Amniotic stem cell (primary cell): ENCODE results near the gene USP1.

Experiments used
- DNase-seq: peaks from one replicate; lab custom pipeline; 2025; lab: John Stamatoyannopoulos, UW

USP1 gene

DNA sequence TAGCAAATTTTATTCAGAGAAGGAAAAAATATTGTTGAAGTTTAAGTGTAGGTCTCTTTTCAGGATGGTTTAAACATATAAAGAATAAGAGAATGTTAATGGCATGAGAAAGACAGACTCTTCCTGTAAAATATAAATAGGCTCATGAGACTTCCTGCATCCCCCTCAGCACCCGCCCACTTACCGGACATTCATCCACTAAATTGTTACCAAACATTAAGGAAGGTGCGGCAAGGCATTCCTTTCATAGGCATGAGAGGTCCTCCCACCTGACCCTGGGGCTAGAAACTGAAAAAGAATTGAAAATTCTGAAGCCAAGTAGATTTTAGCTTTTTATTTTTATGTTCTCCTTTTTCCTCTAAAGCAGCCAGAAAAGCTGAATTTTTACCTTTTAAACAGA, 10.6 kb upstream of the USP1 start:
- DNase-seq, result no peak

DNA sequence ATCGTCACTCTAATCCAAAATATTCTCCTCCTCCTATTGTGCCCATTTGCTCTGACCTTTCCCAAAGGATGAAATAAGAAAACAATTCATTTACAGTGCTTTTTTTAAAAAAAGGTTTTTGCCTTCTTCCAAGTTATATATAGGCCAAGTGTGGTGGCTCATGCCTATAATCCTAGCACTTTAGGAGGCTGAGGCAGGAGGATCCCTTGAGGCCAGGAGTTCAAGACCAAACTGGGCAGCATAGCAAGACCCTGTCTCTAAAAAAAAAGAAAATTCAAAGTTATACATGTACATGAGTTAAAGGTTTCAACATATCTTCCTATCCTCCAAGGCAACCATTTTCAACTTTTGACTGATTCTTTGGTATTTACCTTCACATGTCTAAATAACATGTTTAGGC, 10.1 kb upstream of the USP1 start:
- DNase-seq, result no peak

DNA sequence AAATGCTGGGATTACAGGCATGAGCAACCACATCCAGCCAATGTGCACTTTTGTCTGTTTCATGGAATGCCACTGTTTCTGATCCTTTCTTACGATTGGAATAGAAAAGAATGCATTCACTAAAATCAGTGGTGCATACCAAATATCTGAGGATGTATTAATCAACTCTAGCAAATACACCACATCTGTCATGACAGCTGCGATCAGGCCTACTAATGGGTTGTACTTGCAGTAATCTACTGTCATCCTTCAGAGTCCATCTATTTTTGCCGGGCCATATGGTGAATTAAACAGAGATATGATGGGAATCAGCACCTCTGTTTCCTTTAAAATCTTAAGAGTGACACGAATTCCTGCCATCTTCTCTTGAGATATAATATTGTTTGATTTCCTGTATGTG, 8.5 kb upstream of the USP1 start:
- DNase-seq, result no peak

DNA sequence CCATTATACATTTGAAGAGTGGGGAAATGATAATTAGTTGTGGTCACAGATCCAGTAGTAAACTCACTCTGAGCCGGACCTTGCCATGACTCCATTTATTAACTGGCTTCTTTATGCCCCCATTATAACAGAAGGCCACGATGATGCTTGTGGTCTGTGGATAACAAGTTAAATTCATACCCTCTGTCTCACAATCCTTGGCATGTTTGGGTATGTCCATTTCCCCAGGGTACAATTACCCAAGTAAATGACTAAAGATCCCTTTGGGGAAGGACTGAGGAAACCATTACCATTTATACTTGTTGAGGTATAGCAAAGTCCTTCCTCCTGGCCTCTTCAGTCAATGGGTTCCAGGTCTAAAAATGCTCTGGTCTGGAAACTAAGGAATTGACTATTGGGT, 7.3 kb upstream of the USP1 start:
- DNase-seq, result no peak

DNA sequence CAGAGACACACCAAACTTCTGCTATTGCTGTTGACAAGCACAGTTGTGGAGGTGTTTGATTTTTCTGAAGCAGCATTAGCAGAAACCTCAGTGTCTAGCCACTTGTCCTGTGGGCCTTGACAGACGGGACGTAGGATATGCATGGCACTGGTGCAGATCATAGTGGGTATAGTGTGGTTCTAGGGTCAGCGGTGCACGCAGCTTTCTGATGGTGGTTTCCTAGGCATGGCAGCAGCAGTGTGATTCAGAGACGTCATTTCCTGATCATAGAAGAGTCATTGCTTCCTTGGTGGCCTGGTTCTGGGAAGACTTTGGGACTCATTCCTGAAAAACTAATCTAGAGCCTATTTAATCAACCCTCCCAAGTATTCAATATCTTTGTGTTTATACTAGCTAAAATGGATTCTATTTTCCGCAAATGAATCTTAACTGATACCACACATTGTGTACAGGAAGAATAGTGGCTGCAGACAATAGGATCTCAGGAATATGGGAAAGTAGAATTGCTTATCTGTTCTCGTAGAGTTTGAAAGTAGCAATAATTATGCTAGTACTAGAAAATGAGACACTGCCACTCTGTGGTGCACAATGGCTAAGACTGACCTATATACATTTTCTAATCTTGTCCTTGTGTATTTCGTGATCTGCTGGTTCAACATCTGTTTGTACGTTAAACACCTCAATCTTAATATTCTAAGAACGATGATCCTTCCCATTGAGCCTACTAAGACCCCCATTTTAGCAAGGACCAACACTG, 2.8 kb upstream of the USP1 start:
- DNase-seq, result no peak

DNA sequence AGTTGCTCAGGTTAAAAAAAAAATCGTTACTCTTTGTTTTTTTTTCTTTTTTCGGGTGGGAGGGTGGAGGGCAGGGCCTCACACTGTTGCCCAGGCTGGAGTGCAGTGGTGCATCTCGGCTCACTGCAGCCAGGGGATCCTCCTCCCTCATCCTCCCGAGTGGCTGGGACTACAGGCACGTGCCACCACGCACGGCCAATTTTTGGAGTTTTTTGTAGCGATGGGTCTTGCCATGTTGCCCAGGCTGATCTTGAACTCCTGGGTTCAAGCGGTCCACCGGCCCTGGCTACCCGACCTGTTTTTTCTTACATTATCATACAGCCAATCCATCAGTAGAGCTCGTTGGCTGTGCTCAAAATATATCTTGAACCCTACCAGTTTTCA, 2.2 kb upstream of the USP1 start:
- DNase-seq, result no peak

DNA sequence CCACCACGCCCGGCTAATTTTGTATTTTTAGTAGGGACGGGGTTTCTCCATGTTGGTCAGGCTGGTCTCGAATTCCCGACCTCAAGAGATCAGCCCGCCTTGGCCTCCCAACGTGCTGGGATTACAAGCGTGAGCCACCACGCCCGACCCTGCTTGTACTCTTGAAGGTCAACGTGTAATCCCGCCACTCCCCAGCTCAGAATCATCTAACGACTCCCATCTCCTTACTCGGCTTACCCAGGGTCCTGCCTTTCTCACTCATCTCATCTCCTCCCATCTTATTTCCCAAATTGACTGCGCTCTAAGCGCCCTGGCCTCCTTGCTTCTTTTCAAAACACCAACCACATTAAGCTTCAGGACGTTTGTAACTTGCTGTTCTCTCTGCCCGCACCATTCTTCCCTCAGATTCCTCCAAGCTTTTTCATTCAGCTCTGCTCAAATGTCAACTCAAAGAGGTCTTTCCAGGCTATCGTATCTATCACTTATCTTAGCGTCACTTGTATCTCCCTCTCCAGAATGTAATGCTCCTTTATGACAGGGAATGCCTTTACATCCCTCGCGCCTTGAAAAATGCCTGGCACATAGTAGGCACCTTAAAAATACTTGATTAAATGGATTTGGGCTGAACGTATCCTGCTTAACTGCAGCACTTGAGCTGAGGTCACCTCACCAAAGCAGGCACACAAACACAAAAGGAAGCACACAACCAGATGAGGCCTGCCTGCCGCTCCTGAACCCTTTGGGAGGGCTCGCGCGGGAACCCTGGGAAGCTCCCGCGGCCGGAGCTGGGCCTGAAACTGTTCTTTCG, 1.4 kb upstream of the USP1 start:
- DNase-seq, result no peak

DNA sequence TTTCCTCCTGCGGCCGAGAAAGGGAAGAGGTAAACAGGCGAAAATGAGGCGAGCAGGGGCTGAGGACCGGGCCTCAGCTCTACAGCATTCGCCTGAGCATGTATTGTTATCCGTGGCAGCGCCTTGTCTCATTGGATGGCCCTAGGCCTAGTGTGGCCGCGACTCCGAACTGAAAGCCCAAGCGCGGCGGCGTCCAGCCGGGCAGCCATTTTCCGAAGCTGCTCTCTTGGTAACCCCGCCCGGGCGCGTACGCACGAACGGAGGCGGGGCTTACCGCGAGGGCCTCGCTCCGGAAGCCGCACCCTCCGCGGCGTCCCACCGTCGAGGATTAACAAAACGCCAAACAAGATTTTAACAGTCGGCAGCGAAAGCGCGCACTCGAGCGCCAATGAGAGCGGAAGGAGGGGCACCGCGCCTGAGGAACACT, 797 bp upstream of the USP1 start:
- DNase-seq, result no peak

DNA sequence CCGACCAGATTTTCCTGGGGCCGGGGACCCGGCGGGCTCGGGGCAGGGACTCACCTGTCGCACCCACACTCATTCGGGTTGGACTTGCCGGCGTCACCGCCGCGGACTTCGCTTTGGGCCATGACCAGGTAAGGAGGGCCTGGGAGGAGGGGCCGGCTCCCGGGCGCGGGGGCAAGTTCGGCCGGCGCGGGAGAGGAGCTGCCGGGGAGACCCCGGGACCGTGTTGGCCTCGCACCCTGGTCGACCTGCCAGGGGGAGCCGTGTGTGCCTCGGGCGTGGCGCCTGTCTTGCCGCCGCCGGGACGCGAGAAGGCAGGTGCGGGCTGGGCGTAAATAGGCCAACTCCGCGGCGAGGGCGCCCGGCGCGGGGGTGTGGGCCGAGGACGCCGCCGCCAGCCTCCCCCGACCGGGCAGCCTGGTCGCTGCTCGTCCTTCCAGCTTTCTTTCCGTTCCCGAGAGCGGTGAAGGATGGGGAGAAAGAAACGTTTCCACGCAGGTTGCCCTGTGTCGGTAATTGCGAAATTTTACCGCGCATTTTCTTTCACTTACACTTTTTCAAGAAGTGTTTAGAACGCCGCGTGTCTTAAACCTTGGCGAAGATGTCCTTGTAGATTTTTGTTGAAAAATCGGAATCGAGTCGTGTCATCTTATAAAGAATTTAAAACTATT, 558 bp downstream of the USP1 start:
- DNase-seq, result no peak

DNA sequence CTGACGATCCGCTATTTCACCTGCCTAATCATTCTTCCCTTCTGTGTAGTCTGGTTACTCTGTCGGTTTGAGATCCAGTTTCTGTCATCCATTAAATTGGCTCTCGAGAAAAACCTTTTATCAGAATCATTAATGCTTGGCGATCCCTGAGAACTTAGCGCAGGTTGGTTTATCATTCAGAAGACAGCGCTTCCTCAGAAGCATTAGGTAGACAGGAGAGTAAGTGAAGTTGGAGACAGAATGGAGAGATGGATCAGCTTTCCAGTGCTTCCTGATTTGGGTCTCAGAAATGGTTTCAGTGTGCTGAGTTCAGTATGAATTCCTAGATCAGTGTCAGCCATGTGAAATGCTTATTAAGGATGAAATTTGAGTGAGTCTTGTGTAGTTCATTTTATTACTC, 1.3 kb downstream of the USP1 start:
- DNase-seq, result no peak

DNA sequence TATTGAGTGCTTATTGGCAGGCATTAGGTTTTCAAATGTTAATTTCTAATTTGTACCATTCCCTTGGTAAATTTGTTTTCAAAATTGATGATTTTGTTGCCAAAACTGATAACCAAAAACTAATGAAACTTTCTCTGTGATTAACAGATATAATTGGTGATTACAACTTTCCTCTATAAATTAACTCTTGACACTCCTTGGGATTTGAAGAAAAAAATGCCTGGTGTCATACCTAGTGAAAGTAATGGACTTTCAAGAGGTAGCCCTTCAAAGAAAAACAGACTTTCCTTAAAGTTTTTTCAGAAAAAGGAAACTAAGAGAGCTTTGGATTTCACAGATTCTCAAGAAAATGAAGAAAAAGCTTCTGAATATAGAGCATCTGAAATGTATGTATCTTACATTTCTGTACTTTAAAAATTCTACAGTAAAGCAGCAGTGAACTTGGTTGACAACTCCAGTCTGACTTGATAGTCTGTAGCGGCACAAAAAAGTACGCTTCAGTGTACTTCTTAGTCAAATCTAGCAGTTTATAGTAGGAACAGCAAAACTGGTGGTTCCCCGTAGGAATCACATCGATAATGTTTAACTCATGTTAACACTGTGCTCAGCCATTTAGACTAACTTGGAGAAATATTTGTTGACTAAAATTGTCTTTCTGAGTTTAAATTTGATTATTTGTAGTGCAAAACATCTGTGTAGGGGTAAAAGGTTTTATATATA, 3.0 kb downstream of the USP1 start:
- no peak for DNase-seq

DNA sequence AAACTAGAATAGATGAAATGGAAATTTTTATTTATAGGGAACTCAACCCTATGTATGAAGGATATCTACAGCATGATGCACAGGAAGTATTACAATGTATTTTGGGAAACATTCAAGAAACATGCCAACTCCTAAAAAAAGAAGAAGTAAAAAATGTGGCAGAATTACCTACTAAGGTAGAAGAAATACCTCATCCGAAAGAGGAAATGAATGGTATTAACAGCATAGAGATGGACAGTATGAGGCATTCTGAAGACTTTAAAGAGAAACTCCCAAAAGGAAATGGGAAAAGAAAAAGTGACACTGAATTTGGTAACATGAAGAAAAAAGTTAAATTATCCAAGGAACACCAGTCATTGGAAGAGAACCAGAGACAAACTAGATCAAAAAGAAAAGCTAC, 7.9 kb downstream of the USP1 start:
- DNase-seq, result no peak

DNA sequence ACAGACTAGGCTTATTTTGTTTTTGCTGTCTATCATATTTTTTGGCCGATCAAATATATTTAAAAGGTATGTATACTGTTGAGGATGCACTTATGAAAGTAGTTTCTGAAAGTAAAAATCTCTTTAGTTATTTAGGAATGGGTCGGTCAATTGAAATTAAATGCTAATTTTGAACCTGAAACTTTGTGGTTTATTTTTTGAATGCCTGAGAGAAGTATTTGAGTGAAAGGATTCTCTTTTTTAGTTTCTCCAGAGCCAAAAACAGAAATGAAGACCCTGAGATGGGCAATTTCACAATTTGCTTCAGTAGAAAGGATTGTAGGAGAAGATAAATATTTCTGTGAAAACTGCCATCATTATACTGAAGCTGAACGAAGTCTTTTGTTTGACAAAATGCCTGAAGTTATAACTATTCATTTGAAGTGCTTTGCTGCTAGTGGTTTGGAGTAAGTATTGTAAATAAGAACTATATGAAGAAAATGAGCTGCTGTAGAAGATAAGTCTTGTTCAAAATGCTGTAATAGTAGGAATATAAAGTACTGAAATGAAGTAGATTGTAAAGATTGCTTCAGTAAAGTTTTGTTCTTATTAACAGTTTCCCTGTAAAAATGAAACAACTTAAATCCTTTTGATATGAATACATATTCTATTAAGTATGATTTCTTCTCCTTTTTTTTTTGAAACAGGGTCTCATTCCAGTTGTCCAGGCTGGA, 11.5 kb downstream of the USP1 start:
- DNase-seq, result no peak

DNA sequence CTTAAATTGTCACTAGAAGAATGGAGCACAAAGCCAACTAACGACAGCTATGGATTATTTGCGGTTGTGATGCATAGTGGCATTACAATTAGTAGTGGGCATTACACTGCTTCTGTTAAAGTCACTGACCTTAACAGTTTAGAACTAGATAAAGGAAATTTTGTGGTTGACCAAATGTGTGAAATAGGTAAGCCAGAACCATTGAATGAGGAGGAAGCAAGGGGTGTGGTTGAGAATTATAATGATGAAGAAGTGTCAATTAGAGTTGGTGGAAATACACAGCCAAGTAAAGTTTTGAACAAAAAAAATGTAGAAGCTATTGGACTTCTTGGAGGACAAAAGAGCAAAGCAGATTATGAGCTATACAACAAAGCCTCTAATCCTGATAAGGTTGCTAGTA, 13.5 kb downstream of the USP1 start:
- no peak for DNase-seq

DNA sequence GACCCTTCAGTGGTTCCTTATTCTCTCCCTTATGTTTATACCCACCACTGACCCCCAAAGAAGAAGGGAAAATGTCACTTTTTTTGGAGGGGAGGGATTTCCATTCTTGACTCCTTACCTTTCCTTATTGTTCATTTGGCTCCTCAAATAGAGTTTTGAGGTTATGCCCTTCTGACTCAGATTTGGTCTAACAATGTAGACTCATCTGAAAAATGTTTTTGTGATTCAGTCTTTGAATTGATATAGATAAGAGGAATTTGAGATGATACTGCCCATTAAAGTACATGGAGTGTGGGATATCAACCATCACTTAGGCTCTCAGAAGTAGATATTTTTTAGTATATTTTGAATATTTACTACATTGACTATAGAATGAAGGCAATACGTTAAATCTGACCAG, 16.1 kb downstream of the USP1 start:
- DNase-seq, result no peak

DNA sequence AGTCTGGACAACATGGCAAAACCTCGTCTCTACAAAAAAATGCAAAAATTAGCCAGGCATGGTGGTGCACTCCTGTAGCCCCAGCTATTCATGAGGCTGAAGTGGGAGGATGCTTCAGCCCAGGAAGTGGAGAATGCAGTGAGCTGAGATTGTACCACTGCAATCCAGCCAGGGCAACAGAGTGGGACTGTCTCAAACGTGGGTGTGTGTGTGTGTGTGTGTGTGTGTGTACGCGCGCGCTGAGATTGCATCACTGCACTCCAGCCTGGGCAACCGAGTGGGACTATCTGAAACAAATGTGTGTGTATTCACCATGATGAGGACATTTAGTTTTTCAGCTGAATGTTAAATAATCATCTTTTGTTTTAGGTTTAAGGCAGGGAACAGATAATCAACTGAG, 21.1 kb downstream of the USP1 start:
- no peak for DNase-seq

DNA sequence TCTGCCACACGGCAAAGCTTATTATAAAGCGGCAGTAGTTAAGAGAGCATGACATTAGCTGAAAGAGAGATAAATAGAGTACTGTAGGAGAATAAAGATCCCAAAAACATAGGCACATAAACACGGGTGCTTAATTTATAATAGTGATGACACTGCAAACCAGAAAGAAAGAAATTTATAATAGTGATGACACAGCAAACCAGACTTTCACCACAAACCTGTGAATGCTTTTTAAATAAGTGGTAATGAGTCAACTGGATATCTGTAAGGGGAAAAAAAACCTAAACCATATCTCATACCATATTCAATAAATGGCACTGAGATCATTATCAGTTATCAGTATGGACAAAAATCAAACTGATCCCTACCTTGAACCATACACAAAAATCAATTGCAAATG, 25.5 kb downstream of the USP1 start:
- DNase-seq, result no peak

DNA sequence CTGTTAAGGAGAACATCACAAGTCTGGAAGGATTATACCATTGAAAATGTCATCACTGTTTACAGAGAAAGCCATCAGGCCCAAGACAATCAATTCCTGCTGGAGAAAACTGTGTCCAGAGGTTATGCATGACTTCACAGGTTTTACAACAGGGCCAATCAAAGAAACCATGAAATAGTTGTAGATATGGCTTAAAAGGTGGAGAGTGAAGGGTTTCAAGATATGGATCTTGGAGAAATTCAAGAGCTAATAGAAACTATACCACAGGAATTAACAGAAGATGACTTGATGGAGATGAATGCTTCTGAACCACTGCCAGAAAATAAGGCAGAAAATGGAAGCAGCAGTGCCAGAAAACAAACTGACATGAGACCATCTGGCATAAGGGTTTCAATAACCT, 30.2 kb downstream of the USP1 start:
- DNase-seq, result no peak

DNA sequence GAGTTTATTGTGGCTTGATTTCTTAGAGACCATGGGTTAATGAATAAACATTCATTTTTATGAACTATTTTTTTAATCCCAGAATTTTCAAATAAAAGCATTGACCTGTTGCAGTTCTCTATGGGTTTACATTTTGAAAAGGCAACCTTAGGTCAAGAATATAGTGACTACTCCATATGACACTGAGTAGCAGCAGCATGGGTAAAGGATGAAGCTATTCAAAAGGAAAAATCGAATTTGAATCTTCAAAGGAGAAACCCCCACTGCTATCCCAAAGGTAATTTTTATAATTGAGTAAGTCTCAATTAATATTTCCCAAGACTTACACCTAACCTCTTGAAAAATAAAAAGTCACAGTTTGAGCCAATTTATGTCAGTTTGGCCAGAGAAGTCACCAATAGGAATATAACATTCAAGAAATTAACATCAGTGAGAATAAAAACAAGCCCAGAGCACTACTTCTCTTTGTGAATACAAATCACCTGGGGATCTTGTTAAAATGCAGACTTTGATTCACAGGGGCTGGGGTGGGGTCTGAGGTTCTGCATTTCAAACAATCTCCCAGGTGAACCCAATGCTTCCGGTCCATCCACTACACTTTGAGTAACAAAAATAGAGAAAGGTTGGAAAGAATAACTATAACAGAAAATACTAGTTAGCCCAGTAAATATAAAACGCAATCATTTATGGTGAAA, 39.8 kb downstream of the USP1 start:
- DNase-seq, result no peak

DNA sequence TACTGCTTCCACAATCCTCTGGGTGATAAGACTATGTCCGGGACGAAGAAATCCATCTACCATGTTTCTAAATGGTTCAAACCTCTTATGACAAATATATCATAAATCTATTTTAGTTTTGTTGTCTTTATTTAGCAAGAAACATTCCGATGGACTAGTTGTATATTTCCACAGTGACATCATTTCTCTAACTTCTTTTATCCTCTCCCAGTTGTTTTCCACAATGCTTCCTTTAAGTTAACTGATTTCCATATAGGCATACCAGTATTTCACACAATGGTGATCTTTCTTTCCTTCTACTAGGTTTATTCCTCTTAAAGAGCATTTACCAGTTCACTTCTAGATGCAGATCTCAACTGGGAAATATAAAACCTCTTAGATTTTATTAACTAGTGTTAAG, 44.8 kb downstream of the USP1 start:
- no peak for DNase-seq

DNA sequence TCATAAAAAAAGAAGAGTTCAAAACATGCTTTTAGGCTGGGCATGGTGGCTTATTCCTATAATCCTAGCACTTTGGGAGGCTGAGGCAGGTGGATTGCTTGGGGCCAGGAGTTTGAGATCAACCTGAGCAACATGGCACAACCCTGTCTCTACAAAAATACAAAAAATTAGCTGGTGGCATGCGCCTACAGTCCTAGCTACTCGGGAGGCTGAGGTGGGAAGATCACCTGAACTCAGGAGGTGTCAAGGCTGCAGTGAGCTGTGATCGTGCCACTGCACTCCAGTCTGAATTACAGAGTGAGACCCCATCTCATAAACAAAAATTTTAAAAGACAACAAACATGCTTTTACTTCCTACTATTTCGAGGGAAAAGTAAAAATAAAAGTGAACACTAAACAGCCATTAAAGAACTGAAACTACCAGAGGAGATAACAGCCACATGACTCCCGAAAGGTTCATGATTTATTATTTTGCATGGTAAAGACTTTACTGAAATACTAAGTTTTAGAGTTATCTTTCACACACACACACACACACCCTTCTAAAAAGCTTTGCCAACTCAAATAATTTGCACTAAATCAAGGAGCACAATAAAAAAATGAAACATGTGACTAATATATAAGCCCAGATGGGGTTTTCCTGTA, 48.1 kb downstream of the USP1 start:
- DNase-seq, result no peak
